ENCODE data around the gene GLOD4. TPM values are rescaled to one million over a fixed set of nuclear protein-coding genes. Genes with fewer than 3 reads are reported as not detected.
A peak's percentile ranks its signal among the peaks of the same experiment; 100 is the strongest.

The GLOD4 gene
- total RNA-seq, 1 donor from 2014 or later, result 63.2 TPM

GRCh38 chr17:728911-729310 is 53.2 kb downstream of the GLOD4 start:
- TF ChIP-seq CTCF (IDR thresholded peaks at IDR 0.05), result no peak
- intact Hi-C loops (cut with DNase I), result no loop called here
- no peak overlapping the region for H3K27ac ChIP-seq
- ATAC-seq (no peak), DNase-seq (no peak)
- no peaks in the 10 kb centered on the region for H3K36me3 ChIP-seq
- peaks cover 20% of the 10 kb centered on the region for H3K4me1 ChIP-seq
- no peaks in the 10 kb centered on the region for H3K9me3 ChIP-seq
- H3K27me3 ChIP-seq (ENCODE audit: low read depth), result no peaks in the 10 kb centered on the region
- H3K4me3 ChIP-seq, result no peak overlapping the region

- Histone ChIP-seq H3K27me3 (ENCODE audit: low read depth) (no peaks in the 10 kb centered on the region), H3K4me3 (no peak overlapping the region), H3K9me3 (no peaks in the 10 kb centered on the region), H3K36me3 (no peaks in the 10 kb centered on the region), H3K27ac (peak overlapping the region; percentile 56), H3K4me1 (peaks cover 3% of the 10 kb centered on the region)
- intact Hi-C loops (cut with DNase I), result no loop called here
- ATAC-seq (peak; percentile 39 to 80), DNase-seq (no peak)
- TF ChIP-seq CTCF (IDR thresholded peaks at IDR 0.05), result no peak
Observed at GRCh38 chr17:726271-726919, 55.7 kb downstream of the GLOD4 start.

GRCh38 chr17:725746-726145 is 56.3 kb downstream of the GLOD4 start:
- peak overlapping the region; percentile 56 for H3K27ac ChIP-seq
- no peaks in the 10 kb centered on the region for H3K4me1 ChIP-seq
- intact Hi-C loops (cut with DNase I), result no loop called here
- H3K9me3 ChIP-seq, result no peaks in the 10 kb centered on the region
- no peak for TF ChIP-seq CTCF (IDR thresholded peaks at IDR 0.05)
- no peaks in the 10 kb centered on the region for H3K27me3 ChIP-seq (ENCODE audit: low read depth)
- DNase-seq (no peak), ATAC-seq (peak; percentile 84 to 87)
- no peaks in the 10 kb centered on the region for H3K36me3 ChIP-seq
- no peak overlapping the region for H3K4me3 ChIP-seq

GRCh38 chr17:725084-725483 is 57.0 kb downstream of the GLOD4 start:
- H3K9me3 ChIP-seq, result no peaks in the 10 kb centered on the region
- no peaks in the 10 kb centered on the region for H3K36me3 ChIP-seq
- intact Hi-C loops (cut with DNase I), result no loop called here
- DNase-seq, result no peak
- TF ChIP-seq CTCF (IDR thresholded peaks at IDR 0.05), result no peak
- no peak overlapping the region for H3K4me3 ChIP-seq
- H3K27me3 ChIP-seq (ENCODE audit: low read depth), result no peaks in the 10 kb centered on the region
- no peak overlapping the region for H3K27ac ChIP-seq
- no peaks in the 10 kb centered on the region for H3K4me1 ChIP-seq
- ATAC-seq, result no peak

- H3K36me3 ChIP-seq, result no peaks in the 10 kb centered on the region
- H3K4me1 ChIP-seq, result peaks cover 5% of the 10 kb centered on the region
- H3K4me3 ChIP-seq, result no peak overlapping the region
- H3K27ac ChIP-seq, result no peak overlapping the region
- intact Hi-C loops (cut with DNase I), result no loop called here
- DNase-seq (no peak), ATAC-seq (no peak)
- H3K27me3 ChIP-seq (ENCODE audit: low read depth), result no peaks in the 10 kb centered on the region
- no peaks in the 10 kb centered on the region for H3K9me3 ChIP-seq
- TF ChIP-seq CTCF (IDR thresholded peaks at IDR 0.05), result no peak
Observed at GRCh38 chr17:721540-721937, 60.5 kb downstream of the GLOD4 start.

Measured in lower lobe of right lung (tissue), 2 donors.